HG02852 (cell line): ENCODE measurements around the gene SH3GL1.

Experiments used
- ATAC-seq: cut with Tn5 transposase; IDR thresholded peaks from one replicate; pipeline ENCODE4 v1.9.1; 2021; ENCODE audit warnings: mild to moderate bottlenecking, moderate library complexity; ENCODE audit not compliant: unreplicated experiment

SH3GL1 gene

DNA sequence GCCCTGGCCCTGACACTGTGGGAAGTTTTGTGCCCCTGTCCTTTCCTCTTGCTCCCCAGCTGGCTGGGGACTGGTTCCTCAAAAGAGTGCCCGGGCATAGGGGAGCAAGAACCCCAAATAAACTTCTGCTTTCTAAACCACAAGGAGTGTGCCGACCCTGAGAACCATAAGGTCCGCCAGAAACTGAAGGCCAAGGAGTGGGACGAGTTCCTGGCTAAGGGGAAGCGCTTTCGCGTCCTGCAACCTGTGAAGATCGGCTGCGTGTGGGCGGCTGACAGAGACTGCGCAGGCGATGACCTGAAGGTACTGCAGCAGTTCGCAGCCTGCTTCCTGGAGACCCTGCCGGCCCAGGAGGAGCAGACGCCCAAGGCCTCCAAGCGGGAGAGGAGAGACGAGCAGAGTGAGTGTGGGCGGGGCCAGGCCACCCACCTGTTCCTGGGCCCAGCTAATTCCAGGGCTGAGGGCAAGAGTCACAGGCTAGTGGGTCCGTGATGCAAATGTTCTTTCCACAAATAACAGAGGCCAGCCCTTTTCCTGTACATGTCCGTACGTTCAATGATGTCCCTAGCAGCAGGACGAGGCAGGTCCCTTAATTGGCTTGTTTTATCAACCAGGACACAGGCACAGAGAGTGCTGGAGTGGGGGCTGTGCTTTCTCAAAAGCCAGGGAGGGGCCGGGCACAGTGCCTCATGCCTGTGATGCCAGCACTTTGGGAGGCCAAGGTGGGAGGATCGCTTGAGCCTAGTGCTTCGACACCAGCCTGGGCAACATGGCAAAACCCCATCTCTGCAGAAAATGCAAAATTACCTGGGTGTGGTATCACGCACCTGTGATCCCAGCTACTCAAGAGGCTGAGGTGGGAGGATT, 31.7 kb upstream of the SH3GL1 start:
- no peak for ATAC-seq

DNA sequence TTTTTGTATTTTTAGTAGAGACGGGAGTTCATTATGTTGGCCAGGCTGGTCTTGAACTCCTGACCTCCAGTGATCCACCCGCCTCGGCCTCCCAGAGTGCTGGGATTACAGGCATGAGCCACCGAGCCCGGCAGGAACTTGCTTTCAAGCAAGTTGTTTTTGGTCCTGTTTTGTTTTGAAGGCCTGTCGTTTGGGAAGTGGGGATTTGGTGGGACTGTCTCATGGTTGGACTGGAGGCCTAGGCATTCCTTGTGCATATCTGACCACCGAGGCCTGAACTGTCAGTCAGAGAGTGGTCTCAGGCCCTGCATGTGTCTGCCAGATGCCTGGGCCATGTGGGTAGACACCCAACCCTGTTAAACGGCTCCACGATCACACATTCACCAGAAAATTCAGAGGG, 30.9 kb upstream of the SH3GL1 start:
- ATAC-seq, result no peak

DNA sequence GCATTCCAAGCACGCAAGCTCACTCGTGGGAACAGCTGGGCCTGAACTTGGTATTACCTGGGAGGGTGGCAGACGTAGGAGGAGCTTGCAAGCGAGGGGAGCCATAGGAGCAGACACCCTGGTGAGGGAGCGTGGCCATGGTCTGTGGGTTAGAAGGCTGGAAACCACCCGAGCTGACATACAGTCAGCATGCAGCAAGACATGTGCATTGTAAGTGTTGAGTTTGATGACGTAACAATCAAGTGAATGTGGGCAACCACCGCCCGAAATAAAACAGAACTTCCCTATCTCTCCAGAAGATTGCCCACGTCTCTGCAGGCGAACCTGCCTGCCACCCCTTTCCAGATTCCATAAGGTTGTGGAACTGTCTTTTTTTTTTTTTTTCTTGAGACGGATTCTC, 30.4 kb upstream of the SH3GL1 start:
- ATAC-seq, result no peak

DNA sequence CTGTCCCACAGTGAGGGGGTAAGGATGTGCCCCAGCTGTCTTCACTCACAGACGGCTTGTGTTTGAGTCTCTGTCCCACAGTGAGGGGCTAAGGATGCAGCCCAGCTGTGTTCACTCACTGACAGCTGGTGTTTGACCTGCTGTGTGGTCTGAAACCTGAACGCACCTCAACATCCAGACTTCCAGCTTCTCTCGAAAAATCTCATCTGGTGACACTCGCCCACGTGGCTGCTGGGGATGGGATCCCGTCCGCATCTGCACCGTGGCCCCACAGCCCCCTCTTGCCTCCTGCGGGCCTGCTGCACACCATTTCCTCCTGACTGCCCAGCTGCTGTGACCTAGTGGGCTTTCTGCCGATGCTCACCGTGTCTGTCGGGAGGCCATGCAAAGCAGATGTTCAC, 29.4 kb upstream of the SH3GL1 start:
- no peak for ATAC-seq

DNA sequence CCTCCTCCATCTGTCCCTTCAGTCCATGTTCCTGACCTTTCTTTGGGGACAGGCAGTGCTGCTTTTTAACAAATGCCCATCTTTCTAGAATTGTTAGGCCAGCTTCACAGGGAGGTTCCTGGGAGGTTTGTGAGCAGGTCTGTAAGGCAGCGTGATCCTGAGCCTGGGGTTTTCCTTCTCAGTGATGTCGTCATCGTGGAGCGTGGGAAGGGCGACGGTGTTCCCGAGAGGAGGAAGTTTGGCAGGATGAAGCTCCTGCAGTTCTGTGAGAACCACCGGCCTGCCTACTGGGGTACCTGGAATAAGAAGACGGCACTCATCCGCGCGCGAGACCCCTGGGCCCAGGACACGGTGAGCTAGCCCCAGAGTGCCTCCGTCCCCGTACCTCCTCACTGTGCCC, 28.9 kb upstream of the SH3GL1 start:
- no peak for ATAC-seq

DNA sequence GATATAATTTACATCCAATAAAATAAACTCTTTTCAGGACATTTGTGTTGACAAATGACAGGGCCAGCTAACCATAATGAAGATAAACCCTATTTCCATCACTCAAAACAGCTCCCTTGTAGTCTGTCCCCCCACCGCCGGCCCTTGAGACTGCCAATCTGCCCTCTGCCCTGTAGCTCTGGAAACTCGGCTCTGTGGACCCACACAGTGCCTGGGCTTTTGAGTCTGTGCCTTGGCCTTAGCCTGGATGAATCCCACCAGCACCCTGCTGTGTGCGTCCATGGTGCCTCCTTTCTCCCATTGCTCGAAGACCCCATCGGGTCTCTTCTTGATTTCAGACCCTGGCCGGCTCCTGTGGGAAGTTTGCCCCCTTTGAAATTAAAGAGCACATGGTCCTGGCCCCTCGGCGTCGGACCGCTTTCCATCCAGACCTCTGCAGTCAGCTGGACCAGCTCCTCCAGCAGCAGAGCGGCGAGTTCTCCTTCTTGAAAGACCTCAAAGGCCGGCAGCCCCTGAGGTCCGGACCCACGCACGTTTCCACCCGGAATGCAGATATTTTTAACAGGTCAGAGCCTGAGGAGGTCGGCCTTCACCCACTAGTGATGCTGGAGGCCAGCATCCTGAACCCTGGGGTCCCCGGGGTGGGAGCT, 28.1 kb upstream of the SH3GL1 start:
- no peak for ATAC-seq

DNA sequence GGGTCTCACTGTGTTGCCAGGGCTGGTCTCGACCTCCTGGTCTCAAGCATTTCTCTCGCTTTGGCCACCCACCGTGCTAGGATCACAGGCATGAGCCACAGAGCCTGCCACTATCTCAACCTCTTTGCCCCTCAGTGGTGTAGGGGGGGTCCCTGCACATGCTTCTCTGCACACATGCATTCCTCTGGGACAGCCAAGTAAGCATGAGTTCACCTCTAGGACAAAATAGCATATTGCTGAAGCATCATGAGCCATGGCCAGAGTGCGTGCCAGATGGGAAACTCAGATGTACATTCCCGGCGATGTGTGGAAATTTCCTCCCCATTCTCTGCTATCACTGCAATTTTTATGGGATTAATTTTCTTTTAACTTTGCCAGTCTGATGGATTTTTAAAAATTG, 25.2 kb upstream of the SH3GL1 start:
- ATAC-seq, result no peak

DNA sequence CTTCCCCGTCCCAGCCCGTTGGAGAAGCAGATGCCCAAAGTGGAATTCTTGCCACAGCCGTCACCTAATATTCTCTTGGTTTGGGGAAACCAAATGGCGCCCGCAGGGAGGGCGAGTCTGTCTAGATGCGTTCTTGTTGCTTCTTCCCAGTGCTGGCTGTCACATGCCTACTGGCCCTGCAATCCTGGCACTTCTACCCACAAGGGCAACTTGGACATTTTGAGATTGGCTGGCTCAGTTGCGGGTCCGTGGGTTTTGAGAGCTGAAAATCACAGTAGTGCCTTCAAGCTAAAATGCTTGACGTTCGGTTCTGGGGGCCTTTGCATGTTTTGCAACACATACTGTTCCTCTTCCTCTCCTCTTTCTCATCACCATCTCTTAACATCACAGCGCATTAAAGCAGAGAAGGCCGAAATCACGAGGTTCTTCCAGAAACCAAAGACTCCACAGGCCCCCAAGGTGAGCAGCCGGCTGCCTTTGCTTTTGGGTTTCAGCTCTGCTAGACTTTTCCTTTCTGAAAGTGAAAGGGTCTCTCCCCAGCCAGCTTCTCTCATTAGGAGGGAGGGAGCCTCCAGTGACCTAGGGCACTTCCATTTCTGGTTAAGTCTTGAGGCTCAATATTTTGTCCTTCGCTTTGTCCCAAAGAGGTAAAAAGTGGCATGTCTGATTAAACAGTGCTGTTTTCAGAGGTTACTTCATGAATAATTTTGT, 23.2 kb upstream of the SH3GL1 start:
- no peak for ATAC-seq

DNA sequence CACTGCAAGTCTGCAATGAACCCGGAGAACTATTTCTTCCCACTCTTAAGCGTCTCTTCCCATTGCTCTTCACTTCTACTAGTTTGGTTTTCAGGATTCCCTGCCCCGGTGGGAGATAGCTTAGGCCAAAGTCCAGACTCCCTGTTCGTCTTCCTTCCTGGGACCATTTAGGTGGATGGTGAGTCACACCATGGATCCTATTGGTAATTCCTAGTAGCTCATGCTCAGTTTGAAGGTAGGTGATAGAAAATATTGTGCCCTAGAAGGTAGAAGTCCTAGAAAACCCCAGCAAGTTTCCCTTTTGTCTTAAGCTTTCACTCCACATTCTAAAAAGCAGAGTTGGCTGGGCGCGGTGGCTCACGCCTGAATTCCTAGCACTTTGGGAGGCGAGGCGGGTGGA, 15.9 kb upstream of the SH3GL1 start:
- no peak for ATAC-seq

DNA sequence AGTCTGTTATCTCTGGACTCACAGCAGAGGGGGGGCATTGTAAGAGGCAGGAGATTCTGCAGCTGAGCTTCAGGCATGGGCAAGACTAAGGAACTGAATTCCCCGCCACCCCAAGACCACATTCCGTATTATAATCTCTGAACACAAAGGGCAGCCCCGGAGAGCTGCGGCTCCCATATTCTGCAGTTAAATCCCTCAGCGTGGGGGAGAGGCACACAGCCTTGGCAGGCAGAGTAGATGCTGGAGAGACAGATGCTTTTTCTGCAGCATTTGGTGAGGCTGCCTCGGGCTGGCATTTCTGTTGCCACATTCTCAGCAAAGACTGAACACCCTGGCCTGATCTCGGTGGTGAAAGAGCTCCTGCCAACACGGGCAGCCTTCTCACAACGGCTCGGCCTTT, 15.0 kb upstream of the SH3GL1 start:
- ATAC-seq, result no peak

DNA sequence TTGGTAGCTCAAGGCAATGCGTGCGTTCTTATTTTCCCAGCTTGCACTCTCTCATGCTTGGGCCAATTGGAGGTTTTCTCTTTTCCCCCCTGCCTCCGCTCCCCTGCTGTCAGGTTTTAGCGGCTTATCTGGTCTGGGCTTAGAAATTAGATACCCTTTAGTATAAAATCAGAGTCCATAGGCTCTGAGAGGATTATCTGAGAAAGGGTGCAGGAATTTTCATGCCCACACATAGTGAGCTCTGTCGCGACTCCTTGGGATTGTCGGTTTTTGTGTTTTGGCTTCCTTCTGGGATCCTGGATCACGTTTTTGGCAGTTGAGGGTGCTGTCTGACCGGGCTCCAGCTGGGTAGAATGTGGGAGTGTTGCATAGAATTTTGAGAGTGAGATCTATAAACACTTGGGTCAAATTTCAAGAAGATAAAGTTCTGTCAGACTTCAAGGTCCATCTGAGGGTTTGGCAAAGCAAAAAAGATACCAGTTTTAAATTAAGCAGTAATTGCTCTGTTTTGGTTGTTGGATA, 14.5 kb upstream of the SH3GL1 start:
- ATAC-seq, result no peak

DNA sequence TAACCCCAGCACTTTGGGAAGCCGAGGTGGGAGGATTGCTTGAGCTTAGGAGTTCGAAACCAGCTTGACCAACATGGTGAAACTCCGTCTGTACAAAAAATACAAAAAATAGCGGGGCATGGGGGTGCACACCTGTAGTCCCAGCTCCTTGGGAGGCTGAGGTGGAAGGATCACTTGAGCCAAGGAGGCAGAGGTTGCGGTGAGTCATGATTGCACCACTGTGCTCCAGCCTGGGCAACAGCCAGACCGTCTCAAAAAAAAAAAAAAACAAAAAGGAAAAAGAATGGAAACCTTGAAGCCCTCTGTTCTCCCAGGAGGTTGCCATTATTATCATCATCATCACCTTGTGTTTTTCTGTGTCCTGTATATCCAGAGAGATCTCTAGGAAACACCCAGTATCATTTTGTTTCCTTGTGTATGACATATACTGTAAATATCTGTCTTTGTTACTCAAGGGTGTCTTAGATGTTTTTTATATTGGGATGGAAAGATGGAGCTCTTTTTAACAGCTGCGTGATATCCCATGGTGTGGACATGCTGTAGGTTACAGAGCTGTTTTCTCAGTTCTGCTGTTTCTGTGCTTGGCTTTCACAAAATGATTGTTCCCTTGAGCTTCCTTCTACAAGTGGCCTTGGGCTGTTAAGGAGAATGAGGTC, 13.9 kb upstream of the SH3GL1 start:
- ATAC-seq, result no peak

DNA sequence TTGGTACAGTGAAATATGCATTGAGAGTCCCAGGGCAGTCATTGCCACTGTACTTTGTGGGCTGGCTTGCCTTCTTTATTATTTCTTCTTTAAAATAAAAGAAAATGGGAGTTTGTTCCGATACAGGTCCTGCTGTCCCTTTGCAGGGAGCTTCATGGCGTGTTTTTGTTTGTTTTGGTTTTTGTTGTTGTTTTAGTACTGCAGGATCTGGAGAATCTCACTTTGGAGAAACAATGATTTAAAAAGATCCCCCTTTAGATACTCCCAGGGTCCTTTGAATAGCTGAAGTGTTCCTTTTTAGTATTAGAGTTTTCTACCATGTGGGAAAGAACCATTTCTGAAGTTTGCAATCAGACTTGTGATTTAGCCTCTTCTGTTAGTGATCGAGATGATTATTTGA, 13.2 kb upstream of the SH3GL1 start:
- no peak for ATAC-seq

DNA sequence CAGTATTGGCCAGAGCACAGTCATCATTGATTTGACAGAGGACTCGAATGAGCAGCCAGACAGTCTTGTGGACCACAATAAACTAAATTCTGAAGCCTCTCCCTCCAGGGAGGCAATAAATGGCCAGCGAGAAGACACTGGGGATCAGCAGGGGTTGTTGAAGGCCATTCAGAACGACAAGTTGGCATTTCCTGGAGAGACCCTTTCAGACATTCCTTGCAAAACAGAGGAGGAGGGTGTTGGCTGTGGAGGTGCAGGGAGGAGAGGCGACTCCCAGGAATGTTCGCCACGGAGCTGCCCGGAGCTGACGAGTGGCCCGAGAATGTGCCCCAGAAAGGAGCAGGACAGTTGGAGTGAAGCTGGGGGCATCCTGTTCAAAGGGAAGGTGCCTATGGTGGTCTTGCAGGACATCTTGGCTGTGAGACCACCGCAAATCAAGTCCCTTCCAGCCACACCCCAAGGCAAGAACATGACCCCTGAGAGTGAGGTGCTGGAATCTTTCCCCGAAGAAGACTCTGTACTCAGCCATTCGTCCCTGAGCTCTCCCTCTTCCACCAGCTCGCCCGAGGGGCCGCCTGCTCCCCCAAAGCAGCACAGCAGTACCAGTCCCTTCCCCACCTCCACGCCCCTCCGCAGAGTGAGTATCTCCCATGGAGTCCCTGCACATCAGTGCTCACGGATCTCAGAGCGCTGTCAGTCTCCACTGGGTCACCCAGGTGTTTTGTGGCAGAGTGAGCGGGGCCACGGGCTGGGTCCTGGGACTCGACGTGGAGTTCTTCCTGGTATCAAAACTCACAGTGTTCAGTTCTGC, 9.0 kb upstream of the SH3GL1 start:
- ATAC-seq, result no peak

DNA sequence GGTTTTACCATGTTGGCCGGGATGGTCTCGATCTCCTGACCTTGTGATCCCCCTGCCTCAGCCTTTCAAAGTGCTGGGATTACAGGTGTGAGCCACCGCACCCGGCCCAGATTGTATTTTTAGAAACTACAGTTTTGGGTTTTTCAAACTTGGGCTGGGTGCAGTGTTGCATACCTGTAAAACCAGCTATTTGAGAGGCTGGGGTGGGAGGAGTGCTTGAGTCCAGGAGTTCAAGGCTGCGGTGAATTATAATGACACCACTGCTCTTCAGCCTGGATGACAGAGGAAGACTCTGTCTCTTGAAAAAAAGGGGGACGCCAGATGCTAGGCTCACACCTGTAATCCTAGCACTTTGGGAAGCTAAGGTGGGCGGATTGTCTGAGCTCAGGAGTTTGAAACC, 6.3 kb upstream of the SH3GL1 start:
- no peak for ATAC-seq

DNA sequence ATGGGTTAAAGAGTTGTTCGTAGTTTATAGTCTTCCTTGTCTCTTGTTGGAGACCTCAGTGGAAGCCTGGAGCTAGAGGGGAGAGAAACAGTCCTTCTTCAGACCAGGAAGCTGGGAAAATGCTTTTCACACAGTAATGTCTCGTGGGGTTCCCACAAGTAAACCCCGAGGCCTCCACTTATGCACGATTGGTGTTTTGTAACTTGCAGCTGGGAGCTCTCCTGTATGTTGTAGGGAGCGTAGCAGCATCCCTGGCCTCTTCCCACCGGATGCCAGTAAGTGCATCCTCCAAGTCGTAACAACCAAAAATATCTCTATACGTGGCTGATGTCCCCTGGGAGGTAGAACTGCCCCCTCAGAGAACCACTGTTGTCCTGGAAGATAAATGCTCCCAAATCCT, 5.6 kb upstream of the SH3GL1 start:
- ATAC-seq, result no peak

DNA sequence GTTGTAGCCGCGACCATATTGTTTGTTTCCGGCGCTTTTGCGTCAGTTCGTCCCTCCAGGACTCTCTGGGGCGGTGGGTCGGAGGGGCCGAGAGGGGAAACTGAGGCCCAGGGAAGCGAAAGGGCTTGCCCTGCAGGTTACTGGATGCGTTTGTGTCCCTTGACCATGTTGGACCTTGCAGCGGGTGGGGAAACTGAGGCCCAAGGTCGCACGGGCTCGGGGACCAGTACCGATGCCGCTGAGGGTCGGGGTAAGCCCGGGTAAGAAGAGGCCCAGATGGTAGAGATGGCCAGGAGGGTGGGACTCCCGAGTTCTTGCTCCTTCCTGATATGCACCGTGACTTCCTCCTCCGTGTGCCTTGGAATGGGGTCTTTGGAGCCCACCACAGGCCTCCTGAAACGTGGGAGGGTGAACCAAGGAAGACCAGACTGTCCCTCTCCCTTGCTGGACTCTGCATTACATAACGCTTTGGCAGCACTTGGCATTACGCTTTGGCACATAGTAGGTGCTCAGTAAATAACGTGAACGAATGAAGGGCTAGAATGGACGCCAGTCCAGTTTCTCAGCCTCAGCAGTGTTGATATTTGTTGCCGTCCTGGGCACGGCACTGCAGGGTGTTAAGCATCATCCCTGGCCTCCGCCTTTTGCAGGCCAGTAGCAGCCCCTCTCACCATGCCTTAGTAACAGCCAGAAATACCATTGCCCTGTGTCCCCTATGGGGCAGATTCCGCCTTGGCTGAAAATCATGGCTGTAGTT, 2.8 kb upstream of the SH3GL1 start:
- ATAC-seq, result no peak

DNA sequence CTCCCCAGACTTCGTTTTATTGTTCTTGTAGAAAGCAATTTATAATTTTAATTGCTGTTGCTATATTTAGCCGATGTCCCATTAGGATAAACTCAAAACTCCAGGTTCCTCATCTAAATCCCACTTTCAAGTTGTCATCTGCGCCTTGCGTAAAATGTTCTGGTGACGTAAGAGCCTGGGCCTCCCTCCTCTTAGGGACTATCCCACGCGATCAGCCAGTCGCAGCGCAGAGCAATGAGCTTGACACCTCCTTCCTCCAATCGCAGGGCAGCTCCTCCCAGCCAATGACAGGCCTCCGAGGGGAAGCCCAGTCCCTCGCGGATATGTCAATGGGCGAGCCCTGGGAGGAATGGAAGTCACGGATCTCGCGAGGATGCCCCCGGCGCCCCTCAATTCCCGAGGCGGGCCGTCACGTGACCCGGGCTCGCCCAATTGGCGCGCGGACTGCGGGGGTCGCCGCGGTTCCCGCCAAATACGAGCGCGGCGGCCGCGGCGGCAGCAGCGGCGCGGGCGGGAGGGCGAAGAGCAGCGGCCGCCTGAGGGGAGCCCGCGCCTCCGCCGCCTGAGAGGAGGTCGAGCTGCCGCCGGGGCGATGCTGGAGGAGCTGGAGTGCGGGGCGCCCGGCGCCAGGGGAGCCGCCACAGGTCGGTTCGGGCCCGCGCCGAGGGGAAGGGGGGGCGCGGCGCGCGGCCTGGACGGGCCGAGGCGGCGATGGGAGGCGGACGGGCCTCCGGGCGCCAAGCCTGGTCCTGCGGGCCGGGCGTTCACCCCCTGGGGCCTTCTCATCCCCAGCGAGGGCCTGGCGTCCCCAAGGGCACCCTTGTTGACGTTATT, 2.0 kb upstream of the SH3GL1 start, which contains the start of gene CHAF1A:
Gene CHAF1A, plus strand, starts transcription at position 470 of the 834 bp plus-strand sequence. Its CDS starts 123 bp downstream, at position 593.
- peak; percentile 81 for ATAC-seq

DNA sequence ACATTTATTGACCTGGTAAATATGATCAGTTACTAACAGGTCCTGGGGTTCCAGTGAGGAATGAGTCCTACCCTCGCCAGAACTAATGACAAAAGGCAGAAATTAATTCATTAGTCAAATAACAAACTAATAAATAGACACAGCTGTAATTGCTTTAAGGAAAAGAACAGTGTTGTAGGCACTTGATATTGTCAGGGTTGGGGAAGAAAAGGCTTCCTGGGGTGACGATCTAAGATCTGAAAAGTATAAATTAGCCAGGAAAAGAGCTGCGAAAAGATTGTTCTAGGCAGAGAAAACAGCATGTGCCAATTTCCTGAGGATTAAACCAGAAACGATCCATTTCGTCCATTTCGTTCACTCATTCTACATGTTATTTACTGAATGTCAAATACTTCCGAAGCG, 1.4 kb upstream of the SH3GL1 start:
- ATAC-seq, result no peak
